Stimulated activated CD4-positive, alpha-beta T cell treated with anti-CD3 and anti-CD28 coated beads, TNF-alpha, amount 100 ng/mL, for 4 hours (primary cell): Measurements from ENCODE around the gene PABPC5.

ENCODE experiments used
- DNase-seq, 3 experiments: peaks; one replicate each; pipeline ENCODE4 v3.0.0-alpha.2; 2020; ENCODE audit warnings: low read depth in 3 of 3

The PABPC5 gene

GRCh38 chrX:91434351-91435168 lies at the start of gene PABPC5:
Gene PABPC5 (plus strand): TSS chrX:91434839. CDS start chrX:91435578, 739 bp downstream.
- DNase-seq = no peak

GRCh38 chrX:91389026-91389425 lies 45.6 kb upstream of the PABPC5 start:
- no peak for DNase-seq

- no peak for DNase-seq
Measured at GRCh38 chrX:91414713-91415112, 19.9 kb upstream of the PABPC5 start.

GRCh38 chrX:91435395-91435794 lies 756 bp downstream of the PABPC5 start:
- no peak for DNase-seq
